GM21515 (cell line): ENCODE measurements around the gene MAML3.
A peak's percentile ranks its signal among the peaks of the same experiment; 100 is the strongest.

Experiments
- ATAC-seq: cut with Tn5 transposase; IDR thresholded peaks from one replicate; pipeline ENCODE4 v1.9.1; 2021; ENCODE audit not compliant: unreplicated experiment

Gene MAML3

DNA sequence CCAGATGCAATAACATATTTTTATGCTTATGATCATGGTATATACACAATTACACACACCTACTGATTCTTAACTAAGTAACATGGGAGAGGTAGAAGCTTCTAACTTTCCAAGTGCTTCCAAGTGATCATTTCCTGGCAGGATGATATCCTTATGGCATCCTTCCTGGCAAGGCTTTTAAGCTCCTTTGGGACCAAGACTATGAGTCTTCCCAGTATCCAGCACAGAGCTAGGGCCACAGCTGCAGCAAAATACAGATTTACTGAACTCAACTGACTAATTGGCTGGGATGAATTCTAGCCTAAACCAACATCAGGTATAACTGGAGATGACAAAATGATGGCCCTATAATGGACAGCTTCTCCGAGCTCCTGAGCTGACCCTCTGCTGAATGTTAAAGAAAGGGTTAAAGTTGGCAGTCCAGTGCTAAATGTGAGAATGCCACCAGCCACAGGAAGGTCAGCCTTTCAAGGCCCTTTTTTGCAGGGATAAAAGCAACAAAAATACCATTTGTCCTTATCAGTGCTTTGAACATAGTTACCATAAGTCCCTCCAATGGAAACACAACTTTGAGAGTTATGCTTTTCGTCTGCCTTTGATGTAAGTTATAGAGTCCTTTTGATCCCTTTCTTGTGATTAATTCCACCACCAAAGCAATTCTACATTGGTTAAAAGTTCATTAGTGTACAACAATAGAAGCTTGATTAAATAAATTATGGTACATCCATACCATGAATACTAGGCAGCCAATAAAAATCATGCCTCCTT is 415.0 kb downstream of the MAML3 start:
- no peak for ATAC-seq

DNA sequence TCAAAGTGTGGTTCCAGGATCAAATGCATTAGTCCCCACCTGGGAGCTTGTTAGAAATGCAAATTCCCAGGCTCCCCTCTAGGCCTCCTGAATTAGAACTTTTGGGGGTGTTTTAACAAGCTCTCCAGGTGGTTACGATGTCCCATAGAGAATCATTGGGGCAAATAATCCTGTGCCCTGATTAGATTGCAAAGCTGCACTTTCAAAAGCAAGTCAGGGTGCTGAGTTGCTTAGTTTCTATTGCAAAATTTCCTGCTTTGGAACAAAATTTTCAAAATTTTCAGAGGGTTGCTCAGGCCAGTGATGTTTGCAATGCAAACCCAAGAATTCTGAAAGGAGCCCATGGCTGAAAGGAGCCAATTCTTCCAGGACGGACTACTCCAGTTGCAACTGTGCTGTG is 417.3 kb downstream of the MAML3 start:
- no peak for ATAC-seq

DNA sequence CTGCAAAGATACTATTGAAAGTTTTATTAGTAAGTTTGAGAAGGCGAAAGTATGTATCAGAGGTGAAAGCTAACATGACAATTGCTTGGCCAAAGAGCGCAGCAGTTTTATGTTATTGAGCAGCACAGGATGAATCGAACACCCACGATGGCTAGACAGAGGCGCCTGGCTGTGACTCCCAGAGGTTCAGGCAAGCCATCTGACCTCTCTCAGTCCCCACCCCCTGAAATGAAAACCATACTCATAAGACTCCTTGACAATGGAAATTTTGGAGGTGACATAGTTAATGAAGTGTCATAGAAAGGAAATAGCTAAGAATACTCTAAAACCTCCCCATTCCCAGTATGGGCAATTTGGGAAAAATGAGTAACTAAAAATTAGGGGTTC is 417.7 kb downstream of the MAML3 start:
- no peak for ATAC-seq

DNA sequence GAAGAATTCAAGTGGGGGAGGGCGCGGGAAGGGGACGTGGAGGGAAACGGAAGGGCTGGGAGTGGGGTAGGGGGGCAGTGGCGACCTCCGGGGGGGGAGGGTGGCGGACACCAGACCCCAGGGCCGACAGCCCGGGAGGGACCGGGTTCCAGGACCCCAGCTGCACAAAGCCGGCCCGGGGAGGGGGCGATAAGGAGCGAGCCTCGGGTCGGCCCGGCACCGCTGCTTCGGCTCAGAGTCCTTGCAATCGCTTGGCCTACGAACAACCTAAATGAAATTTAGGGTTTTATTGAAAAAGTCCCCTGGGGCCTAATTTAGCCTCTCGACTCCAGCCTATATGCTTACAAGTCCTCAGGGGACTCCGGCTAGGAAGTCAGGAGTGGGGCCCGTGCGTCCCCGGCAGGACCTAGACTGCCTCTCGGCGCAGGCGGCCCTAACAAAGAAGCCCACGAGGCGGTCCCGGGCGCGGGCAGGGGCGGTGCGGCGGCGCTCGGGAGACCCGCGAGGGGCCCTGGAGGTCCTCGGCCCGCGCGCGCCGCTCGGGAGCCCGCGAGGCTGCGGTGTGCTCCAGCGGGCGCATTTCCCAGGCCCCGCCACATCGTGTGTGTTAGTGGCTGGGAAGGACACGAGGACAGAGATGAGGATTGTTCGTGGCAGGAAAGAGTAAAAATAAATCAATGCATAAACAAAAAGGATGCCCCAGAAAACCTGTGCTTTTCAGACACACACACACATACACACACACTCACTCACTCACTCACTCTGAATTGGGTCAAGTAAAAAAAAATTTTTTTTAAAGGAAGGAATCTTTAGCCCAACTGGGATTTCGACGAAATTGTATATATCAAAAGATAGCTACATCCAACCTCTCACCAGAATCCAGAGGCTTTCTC is 418.4 kb downstream of the MAML3 start:
- ATAC-seq = no peak

DNA sequence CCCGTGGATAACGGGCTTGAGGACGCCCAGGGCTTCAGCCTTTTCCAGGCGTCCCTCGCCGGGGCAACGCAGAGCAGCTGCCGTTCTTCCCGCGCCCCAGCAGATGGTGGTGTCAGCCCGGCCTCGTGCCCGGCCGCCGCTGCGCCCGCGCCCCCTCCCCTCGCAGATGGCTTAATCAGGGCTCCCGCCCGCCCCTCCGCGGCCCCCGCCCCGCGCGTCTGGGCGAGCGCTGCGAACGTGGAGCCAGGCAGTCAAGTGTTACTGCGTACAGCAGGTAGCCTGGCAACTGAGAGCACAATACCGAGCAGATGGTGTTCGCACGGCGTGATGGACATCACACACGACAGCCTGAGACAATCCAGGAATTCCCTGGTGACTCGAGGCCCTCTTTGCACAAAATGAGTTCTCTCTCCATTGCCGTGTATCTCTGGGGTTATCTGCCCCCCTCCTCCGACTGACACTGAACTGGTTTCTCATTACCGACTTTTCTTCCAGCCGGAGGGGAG is 419.1 kb downstream of the MAML3 start:
- ATAC-seq = peak; percentile 49

DNA sequence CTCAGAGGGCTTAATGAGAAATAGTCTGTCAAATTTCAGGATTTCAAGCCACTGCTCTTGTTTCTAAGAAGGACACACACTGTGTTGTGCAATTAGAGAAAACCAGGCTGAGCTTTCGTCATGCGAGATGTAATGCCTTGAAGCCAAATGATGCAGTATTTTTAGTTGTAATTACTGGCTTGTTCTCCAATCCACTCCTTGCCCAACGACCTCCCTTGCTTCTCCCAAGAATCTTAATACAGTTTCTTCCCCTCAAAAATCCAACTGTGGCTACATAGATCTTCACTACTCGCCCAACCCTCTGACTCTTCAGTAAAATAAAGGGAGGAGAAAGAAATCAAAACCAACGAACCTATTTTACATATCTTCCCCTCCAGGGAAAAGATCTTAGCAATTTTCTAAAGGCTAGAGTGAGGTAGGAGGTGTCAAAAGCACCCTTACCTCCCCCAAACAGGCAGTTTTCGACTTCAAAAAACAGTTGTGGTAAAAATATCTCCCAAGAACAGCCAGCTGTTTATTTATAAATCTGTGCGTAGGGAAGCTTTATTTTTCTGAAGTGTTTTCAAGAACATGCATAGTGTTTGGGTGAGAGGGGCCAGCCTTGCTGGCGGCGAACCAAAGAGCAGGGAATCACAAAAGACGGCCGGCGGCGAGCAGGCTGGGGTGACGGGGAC is 419.6 kb downstream of the MAML3 start:
- no peak for ATAC-seq

DNA sequence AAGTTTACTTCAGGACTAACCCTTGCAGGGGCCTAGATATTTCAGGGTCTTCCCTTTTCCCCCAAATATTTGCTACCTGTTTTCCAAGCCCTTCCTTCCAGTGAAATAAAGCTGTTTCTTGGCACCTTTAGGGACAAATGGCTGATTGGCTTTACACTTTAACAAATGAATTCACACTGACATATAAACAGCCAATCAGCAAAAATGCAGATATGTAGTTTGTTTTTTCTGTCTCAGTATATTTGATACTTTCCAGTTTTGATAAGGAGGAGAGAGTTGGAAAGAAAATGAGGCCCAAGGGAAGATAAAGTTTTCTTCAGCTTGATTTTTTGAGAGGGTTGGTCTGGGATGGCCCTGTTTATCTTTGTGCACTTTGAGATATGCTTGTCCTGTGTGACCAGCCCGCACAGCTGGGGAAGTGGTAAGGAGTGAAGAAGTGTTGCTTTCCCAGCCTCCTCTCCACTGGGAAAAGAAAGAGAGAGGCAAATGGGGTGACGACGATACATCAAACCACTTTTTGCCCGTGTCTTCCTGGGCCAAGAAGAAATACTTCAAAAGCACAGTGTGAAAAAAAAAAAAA is 420.9 kb downstream of the MAML3 start:
- no peak for ATAC-seq

DNA sequence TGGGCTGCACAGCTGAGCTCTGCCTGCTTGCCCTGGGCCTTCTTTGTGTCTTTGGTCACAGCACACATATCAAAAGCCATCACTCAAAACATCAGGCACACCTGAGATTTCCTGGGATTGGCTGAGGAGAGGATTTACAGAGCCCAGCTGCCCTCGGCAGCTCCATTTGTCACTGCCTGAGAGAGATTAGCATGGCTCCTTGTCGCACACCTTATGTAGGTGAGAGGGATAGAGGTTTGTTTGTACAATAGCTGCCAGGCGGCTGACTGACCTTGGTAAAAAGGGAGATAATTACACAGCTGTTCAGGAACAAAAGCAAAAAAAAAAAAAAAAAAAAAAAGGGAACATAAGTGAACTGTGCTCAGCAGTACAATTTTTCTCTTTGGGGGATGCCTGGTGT is 425.1 kb downstream of the MAML3 start:
- ATAC-seq = no peak

DNA sequence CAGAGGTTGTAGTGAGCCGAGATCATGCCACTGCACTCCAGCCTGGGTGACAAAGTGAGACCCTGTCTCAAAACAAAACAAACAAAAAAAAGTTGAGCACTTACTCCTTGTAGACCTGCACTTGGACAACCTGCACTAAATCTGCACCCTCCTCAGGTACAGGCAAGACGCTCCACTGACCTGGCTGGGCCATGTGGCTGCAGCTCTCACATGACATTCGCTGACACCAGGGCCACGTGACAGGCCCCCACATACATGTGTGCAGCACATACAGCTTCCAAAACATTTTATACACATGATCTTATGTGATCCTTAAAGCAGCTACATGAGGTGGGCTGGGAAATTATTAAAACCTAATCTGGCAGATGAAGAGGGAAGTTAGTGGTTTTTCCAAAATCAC is 425.8 kb downstream of the MAML3 start:
- ATAC-seq = no peak

DNA sequence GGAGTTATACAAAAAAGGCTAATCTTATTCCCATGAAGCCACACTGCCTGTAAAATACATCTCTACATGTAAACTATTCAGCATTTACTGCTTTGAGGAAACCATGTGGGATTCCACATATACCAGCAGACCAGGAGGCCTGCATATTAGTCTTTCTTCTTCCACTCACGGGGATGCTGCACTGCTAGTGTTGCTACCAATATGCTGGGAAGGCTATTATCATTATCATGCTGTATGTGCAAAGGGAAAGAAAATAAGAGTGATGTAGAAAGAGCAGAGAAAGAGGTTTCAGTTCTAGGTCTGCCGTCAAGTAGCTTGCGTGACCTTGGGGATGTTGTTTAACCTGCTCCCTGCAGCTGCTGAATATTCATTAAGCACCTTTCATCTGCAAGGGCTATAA is 427.4 kb downstream of the MAML3 start:
- no peak for ATAC-seq

DNA sequence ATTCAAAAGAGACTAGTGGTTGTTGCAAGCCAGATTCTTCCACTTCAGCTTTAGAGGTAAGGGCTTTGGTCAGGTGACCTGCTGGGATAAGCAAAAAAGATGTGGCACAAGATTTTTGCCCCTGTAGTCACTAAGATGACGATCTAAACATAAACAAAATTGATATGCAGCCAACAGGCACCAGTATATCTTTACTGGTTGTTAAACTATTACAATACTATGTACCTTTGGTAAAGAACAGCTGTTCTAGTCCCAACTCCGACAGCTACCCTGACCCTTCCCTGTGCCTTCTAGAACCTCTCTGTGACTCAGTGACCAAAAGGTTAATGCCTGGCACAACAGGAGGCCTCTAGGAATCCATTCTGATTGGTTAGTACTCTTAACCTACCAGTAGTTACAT is 428.7 kb downstream of the MAML3 start:
- ATAC-seq = no peak

DNA sequence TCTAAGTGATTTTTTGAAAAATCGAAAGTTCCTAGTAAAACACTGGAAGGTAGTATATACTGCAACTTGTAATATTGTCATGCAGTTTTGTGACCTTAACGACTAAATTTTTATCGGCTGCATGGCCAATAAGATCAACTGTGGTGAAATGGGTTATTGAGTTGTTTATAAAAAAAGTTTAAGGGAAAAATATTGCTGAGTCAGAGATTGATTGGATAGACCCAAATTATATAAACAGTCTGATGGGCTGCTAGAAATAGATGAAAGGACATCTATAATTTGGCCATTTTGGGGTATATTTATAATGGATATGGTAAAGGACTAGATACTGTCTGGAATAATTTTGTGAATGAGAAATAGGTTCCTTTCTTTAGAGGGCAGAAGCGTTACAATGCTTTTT is 432.2 kb downstream of the MAML3 start:
- ATAC-seq = no peak

DNA sequence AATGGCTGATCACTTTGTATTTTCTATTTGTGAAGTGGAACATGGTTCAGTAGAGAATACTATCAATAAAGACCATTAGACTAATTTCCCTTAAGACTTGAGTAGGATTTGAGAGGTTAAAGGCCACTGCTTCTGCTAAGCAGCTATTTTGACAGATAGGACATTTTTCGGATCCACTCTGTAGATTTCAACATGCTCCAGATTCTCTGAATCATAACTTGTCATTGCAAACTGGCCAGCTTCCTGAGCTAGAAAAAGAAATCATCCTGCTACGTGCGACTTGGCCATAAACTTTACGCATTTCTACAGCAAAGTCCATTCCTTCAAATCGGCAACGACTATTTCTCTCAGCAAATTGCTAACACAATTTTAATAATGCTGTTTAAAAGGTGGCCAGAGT is 433.2 kb downstream of the MAML3 start:
- no peak for ATAC-seq

DNA sequence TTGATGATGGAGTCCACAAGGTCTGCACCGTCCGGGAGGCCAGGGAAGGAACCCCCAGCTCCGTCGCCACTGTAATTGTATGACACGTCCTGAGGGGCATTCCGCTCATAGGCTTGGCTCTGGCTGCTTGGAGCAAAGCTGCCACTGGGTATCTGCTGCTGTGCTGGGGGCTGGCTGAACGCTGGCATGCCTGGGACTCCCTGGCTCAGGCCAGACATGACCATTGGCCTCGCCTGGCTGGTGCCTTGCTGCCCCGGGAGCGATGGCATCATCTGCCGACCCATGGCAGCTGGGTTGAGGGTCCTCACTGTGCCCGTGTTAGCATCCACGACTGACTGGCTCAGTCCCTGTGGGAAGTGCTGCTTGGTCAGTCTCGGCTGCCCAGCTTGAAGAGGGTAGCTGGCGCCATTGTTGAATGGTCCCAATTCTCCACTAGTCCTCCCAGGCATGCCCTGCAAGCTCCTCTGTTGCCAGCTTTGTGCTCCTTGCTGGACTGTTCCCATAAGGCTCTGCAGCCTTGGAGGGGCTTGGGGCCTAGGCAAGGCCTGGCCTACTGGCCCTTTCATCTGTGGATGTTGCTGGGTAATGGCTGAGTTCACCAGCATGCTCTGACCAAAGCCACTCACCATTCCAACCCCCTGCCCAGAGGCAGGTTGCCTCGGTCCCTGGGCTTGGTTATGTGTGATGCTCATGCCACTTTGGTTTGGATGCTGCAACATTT is 434.4 kb downstream of the MAML3 start:
- ATAC-seq = no peak

DNA sequence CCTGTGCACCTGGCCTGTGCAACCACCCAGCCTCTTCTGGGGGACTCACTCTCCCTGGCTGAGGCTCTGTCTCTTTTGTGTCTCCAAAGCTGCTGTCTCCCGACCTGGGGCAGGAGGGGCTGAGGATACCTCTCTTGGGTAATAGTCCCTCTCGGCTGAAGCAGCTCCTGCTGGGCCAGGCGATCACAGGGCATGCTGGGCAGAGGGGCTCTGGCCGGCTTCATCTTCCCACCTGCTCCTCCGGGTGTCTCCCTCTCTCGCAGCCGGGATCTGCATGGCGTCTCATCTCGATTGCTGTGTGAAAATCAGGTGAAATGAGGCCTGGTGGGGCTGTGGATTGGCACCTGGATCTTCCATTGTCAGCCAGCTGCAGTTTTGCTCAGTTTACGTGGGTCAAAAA is 435.2 kb downstream of the MAML3 start:
- ATAC-seq = no peak

DNA sequence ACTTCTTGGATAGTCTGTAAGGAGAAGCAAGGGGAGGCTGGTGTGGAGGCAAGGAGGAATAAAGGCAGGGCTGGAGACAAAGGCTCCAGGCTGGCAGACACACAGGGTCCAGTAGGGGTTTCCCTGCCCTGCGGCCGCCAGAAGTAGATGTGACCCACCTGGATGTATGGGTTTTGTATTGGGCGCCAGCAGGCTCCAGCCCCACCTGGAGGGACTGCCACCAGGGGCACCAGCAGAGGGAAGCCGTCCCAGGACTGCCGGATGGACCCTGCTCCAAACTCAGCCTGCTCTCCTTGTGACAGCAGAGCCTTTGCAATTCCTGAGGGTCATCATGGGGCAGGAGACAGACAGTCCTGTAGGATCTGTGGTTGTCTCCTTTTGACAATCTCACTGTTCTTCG is 435.6 kb downstream of the MAML3 start:
- no peak for ATAC-seq

DNA sequence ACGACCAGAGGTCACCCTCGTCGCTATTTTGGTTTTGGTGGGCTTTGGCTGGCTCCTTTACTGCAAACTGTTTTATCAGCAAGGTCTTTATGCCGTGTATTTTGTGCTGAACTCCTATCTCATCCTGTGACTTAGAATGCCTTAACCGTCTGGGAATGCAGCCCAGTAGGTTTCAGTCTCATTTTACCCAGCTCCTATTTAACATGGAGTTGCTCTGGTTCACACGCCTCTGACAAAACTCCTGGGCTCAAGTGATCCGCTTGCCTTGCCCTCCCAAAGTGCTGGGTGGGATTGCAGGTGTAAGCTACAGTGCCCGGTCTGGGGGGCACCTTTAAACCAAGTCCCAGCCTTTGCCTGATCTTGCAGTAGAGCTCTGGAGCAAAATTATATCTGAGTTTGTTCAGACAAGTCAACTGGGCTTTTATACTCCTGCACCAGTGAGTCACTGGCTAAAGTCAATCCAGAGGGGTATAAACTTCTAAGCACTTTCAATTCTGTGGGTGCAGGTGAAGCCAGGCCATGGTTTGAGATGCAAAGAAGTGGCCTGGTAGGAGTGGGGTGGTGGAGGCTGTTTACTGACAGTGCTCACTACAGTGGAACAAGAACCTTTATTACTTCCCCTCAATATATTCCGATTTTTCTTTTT is 438.1 kb downstream of the MAML3 start:
- no peak for ATAC-seq

DNA sequence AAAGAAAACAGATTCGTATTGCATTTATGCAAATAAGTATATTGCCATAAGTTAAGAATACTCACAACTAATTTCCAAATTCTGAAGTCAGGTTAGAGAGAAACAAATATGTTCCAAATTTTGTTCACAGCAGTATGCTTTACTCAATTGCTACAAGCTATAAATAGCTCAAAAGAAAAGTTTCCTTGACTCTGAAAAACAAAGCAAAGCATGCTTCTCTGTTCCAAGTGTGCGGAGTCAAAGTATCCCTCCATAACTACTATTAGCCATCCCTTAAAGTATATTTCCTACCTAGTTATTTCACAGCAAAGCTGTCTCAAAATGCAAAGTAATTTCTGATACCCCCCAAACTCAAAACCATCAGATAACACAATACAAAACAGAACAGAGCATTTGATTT is 441.1 kb downstream of the MAML3 start:
- ATAC-seq = no peak

DNA sequence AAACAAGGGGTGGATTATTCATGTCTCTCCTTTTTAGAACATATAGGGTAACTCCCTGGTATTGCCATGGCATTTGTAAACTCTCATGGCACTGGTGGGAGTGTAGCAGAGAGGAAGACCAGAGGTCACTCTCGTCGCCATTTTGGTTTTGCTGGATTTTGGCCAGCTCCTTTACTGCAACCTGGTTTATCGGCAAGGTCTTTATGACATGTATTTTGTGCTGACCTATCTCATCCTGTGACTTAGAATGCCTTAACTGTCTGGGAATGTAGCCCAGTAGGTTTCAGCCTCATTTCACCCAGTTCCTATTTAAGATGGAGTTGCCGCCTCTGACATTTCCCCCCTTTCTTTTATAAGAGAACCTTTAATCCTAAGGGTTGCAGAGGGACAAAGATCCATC is 442.5 kb downstream of the MAML3 start:
- no peak for ATAC-seq

DNA sequence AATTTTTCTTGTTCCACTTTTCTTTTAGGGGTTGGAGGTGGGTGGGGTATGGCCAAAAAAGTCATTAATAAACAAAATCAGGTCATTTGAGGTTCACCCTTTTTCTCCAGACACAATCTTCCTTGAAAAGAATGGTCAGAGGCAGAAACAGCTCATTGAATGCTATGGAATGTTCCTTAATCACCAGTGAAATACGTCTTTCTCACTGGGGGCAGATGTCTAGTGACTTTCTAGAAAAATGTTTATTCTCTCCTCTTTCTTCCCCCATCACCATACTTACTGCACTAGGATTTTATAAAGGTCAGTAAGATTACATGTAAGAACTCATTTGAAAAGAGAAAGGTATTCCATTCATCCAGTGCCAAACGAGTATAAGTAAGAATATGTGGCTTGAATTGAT is 443.9 kb downstream of the MAML3 start:
- ATAC-seq = no peak
